ENCODE results near the gene ATXN7L1. TPM values are rescaled to one million over a fixed set of nuclear protein-coding genes. Genes with fewer than 3 reads are reported as not detected.

Gene ATXN7L1
- total and polyA plus RNA-seq, 9 donors, result 5.0 to 17.6 (median 11.4) TPM

- intact Hi-C loops (cut with DNase I), result loop anchor here in 3 of 4 donors (10.0 kb wide), 3 partner anchors 90 to 220 kb away; partner anchors contain the start of gene ATXN7L1 (in 1 of the 3)
- no peak overlapping the region for H3K27ac ChIP-seq
These were observed 221.3 kb downstream of the ATXN7L1 start for GRCh38 chr7:105655067-105655466.

GRCh38 chr7:105654095-105654686 is 222.2 kb downstream of the ATXN7L1 start:
- Histone ChIP-seq H3K36me3 (no peaks in the 10 kb centered on the region), H3K9me3 (no peaks in the 10 kb centered on the region), H3K4me3 (no peak overlapping the region), H3K27ac (no peak overlapping the region), H3K27me3 (no peaks in the 10 kb centered on the region), H3K4me1 (ENCODE audit: insufficient read depth) (peaks cover 17% of the 10 kb centered on the region)
- 92 to 94% (median 93%) methylated on average over 8 of the region's 8 CpGs for WGBS, 3 donors
- intact Hi-C loops (cut with DNase I), result loop anchor here (5.0 to 10.0 kb wide), 5 partner anchors 91 to 393 kb away; partner anchors contain the start of gene ATXN7L1 (in 1 of the 4)
- TF ChIP-seq EP300 (IDR thresholded peaks at IDR 0.05), result no peak
- TF ChIP-seq POLR2A (IDR thresholded peaks at IDR 0.05), result no peak
- TF ChIP-seq, protein P1, sequence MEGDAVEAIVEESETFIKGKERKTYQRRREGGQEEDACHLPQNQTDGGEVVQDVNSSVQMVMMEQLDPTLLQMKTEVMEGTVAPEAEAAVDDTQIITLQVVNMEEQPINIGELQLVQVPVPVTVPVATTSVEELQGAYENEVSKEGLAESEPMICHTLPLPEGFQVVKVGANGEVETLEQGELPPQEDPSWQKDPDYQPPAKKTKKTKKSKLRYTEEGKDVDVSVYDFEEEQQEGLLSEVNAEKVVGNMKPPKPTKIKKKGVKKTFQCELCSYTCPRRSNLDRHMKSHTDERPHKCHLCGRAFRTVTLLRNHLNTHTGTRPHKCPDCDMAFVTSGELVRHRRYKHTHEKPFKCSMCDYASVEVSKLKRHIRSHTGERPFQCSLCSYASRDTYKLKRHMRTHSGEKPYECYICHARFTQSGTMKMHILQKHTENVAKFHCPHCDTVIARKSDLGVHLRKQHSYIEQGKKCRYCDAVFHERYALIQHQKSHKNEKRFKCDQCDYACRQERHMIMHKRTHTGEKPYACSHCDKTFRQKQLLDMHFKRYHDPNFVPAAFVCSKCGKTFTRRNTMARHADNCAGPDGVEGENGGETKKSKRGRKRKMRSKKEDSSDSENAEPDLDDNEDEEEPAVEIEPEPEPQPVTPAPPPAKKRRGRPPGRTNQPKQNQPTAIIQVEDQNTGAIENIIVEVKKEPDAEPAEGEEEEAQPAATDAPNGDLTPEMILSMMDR (IDR thresholded peaks at IDR 0.05), result no peak
- DNase-seq, result no peak

More at GRCh38 chr7:105655067-105655466, 221.3 kb downstream of the ATXN7L1 start:
- TF ChIP-seq POLR2A (IDR thresholded peaks at IDR 0.05), result no peak
- TF ChIP-seq EP300 (IDR thresholded peaks at IDR 0.05), result no peak
- TF ChIP-seq, protein P1 (IDR thresholded peaks at IDR 0.05), result no peak
- no peak for DNase-seq
- no peaks in the 10 kb centered on the region for H3K9me3 ChIP-seq
- no peak overlapping the region for H3K4me3 ChIP-seq
- H3K4me1 ChIP-seq (ENCODE audit: insufficient read depth), result peaks cover 17% of the 10 kb centered on the region
- no peaks in the 10 kb centered on the region for H3K36me3 ChIP-seq
- 12 to 21% (median 13%) methylated on average over 3 of the region's 3 CpGs for WGBS, 3 donors
- H3K27me3 ChIP-seq, result no peaks in the 10 kb centered on the region

DNA sequence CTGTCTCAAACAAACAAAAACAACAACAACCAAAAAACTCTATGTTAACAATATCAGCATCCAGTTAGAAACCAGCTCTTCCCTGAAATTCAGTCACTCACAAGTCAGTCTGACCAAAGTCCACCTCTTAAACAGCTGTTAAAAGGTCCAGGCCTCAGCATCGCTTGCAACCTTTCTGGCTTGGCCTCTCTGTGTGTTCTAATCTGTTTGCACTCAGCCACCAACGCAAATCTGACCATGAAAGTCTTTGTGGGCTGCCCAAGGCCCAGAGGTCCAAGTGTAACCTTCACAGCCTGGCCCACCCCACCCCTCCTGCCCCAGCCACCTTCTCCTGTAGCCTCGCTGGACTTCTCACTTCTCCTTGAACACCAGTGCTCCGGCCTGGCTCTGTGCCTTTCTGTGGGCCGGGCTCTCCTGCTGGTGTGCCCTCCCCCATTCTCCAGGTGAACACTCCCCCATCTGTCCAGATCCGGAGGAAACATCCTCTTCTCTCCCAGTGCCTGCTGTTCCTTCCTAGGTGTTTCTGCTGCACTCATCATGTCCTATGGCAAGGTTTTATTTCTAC is 222.9 kb downstream of the ATXN7L1 start:
- DNase-seq, result no peak

DNA sequence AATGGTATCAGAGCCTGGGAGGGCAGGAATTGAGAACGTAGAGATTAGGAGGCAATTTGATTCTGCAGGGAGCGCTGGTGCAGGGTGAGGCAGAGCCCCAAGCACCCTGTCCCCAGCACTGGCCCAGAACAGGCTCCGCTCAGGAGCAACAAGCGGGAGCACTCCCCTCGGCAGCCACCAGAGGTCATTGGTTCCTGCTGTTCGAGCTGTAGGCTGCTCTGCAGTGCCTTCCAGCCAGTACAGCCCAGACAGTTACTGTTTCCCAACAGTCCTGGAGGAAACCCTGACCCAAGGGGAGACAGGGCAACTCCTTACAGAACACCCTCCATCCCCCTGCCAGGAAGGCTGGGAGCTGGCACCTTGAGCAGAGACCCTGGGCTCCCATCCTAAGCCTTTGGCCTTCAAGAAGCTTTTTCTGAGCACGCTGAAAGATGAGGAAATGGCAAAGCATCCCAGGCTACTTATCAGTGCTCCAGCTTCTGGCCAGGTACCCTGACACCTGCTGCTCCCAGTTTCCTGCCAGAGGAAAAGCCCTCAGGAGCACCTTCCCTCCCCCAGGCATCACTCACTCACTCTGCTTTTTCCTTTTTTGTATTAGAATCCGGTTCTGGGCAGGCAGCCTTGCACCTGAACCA is 223.9 kb downstream of the ATXN7L1 start:
- Histone ChIP-seq H3K4me3 (no peak overlapping the region), H3K27me3 (no peaks in the 10 kb centered on the region), H3K27ac (no peak overlapping the region), H3K4me1 (ENCODE audit: insufficient read depth) (peaks cover 17% of the 10 kb centered on the region), H3K9me3 (no peaks in the 10 kb centered on the region), H3K36me3 (no peaks in the 10 kb centered on the region)
- peak; percentile 76 to 88 (median 85) for DNase-seq
- WGBS, 3 donors, result 20 to 33% (median 32%) methylated on average over 8 of the region's 8 CpGs
- intact Hi-C loops (cut with DNase I), result loop anchor here (5.0 to 10.0 kb wide), 5 partner anchors 92 to 395 kb away; partner anchors contain the start of gene ATXN7L1 (in 1 of the 4)
- TF ChIP-seq, protein P1 (IDR thresholded peaks at IDR 0.05), result peak; percentile 73 to 91 (median 79)
- TF ChIP-seq POLR2A (IDR thresholded peaks at IDR 0.05) (peak; percentile 17), EP300 (IDR thresholded peaks at IDR 0.05) (no peak)

More for the DNA sequence above, 222.9 kb downstream of the ATXN7L1 start:
- 74 to 88% (median 78%) methylated on average over 6 of the region's 6 CpGs for WGBS, 3 donors
- intact Hi-C loops (cut with DNase I), result loop anchor here (5.0 to 10.0 kb wide), 5 partner anchors 91 to 394 kb away; partner anchors contain the start of gene ATXN7L1 (in 1 of the 4)
- TF ChIP-seq, protein P1 (IDR thresholded peaks at IDR 0.05), result no peak
- TF ChIP-seq EP300 (IDR thresholded peaks at IDR 0.05) (no peak), POLR2A (IDR thresholded peaks at IDR 0.05) (no peak)
- H3K36me3 ChIP-seq, result no peaks in the 10 kb centered on the region
- H3K4me3 ChIP-seq, result no peak overlapping the region
- H3K27me3 ChIP-seq, result no peaks in the 10 kb centered on the region
- H3K4me1 ChIP-seq (ENCODE audit: insufficient read depth), result peaks cover 17% of the 10 kb centered on the region
- H3K9me3 ChIP-seq, result no peaks in the 10 kb centered on the region
- no peak overlapping the region for H3K27ac ChIP-seq
